OCI-LY7 (cell line): ENCODE results near the gene NACC1. TPM values are rescaled to one million over a fixed set of nuclear protein-coding genes. Genes with fewer than 3 reads are reported as not detected.
A peak's percentile ranks its signal among the peaks of the same experiment; 100 is the strongest.

ENCODE experiments used
- BruUV-seq: library from RNA; stranded (reverse); fragments of 400-500 nt; replicated peaks from 2 replicates; lab custom pipeline; 2021; lab: Mats Ljungman, UMichigan
- CTCF ChIA-PET: fragments of 300-600 bp; sonication (Branson Sonifier 250); formaldehyde crosslinking; loops from one replicate; lab custom pipeline; 2022; ENCODE audit warnings: antibody characterized with exemption; ENCODE audit not compliant: unreplicated experiment; lab: Charles Lee
- POLR2A ChIA-PET: fragments of 300-600 bp; sonication (Branson Sonifier 250); formaldehyde crosslinking; loops from one replicate; lab custom pipeline; 2022; ENCODE audit warnings: antibody characterized with exemption; lab: Charles Lee
- DNase-seq: peaks from one replicate; pipeline ENCODE4 v3.0.0-alpha.2; 2015; ENCODE audit warnings: low spot score
- H2AFZ ChIP-seq: fragments of 200-600 bp; sonication (generic), shearing (Covaris generic); 2 replicates; pipeline ENCODE4 v1.6.1; 2014; ENCODE audit warnings: mild to moderate bottlenecking, antibody characterized with exemption, low read length, moderate library complexity
- H3K27ac ChIP-seq: fragments of 200-600 bp; sonication (generic); 2 replicates; pipeline ENCODE4 v1.5.1; 2014; ENCODE audit warnings: mixed run types, low read depth, mild to moderate bottlenecking, moderate library complexity, low read length, inconsistent platforms; ENCODE audit not compliant: poor library complexity, severe bottlenecking
- H3K36me3 ChIP-seq: fragments of 200-600 bp; sonication (generic); 2 replicates; pipeline ENCODE4 v1.6.1; 2014; ENCODE audit warnings: mild to moderate bottlenecking, antibody characterized with exemption, low read length, moderate library complexity, mixed read lengths; ENCODE audit not compliant: insufficient read depth
- H3K4me1 ChIP-seq: fragments of 200-600 bp; sonication (generic); 2 replicates; pipeline ENCODE4 v1.5.1; 2014; ENCODE audit warnings: mild to moderate bottlenecking, low read length; ENCODE audit not compliant: insufficient read depth, poor library complexity, severe bottlenecking
- H3K4me2 ChIP-seq: fragments of 200-600 bp; sonication (generic); 2 replicates; pipeline ENCODE4 v1.6.1; 2014; ENCODE audit warnings: mild to moderate bottlenecking, low read length
- H3K4me3 ChIP-seq: fragments of 200-600 bp; sonication (generic); 2 replicates; pipeline ENCODE4 v1.5.1; 2014; ENCODE audit warnings: mild to moderate bottlenecking, low read depth, low read length; ENCODE audit not compliant: poor library complexity, severe bottlenecking
- H3K79me2 ChIP-seq: fragments of 200-600 bp; sonication (generic); 2 replicates; pipeline ENCODE4 v1.6.1; 2016; ENCODE audit warnings: low read depth, mild to moderate bottlenecking, low read length, moderate library complexity, mixed read lengths; ENCODE audit not compliant: insufficient read depth
- H3K9me2 ChIP-seq: fragments of 200-600 bp; sonication (generic); 2 replicates; pipeline ENCODE4 v1.6.1; 2016; ENCODE audit warnings: mild to moderate bottlenecking, low read length, mixed read lengths; ENCODE audit not compliant: insufficient read depth
- H3K9me3 ChIP-seq: fragments of 200-600 bp; sonication (generic); 2 replicates; pipeline ENCODE4 v1.6.1; 2014; ENCODE audit warnings: mild to moderate bottlenecking, mixed run types, low read length, mixed read lengths
- H4K20me1 ChIP-seq: fragments of 200-600 bp; sonication (generic); 2 replicates; pipeline ENCODE4 v1.6.1; 2014; ENCODE audit warnings: mild to moderate bottlenecking, antibody characterized with exemption, low read length, moderate library complexity, mixed read lengths; ENCODE audit not compliant: insufficient read depth
- EZH2phosphoT487 ChIP-seq: fragments of 200-600 bp; sonication (generic); IDR thresholded peaks from 2 replicates; pipeline ENCODE4 v1.6.1; 2018; ENCODE audit warnings: low read depth, borderline replicate concordance, mild to moderate bottlenecking, mixed run types, antibody characterized with exemption, low read length, moderate library complexity, mixed read lengths
- intact Hi-C: fragments of 100-400 bp; cut with micrococcal nuclease; formaldehyde crosslinking; loops from one replicate; pipeline ENCODE4 v1.10.0; 2022; ENCODE audit not compliant: unreplicated experiment
- total RNA-seq, 2 experiments: library from RNA; depleted of rRNA in 1 of 2; stranded (reverse); fragments of >200 nt in 1 of 2; shearing (Covaris generic) in 1 of 2; gene quantifications; 2 replicates each; pipeline ENCODE4 v1.2.3, GENCODE V29; 2014 to 2022
- TF ChIP-seq, protein P1 (sequence below): fragments of 200-600 bp; sonication (generic); conservative IDR thresholded peaks from 2 replicates; pipeline ENCODE4 v1.5.1; 2014; ENCODE audit warnings: mild to moderate bottlenecking, antibody characterized with exemption, low read length, moderate library complexity, mixed read lengths

Gene NACC1
- total RNA-seq, 2 experiments from 2014 or later = 52.9 to 56.3 TPM

GRCh38 chr19:13087795-13088537, 30.1 kb upstream of the NACC1 start:
- TF ChIP-seq, protein P1, sequence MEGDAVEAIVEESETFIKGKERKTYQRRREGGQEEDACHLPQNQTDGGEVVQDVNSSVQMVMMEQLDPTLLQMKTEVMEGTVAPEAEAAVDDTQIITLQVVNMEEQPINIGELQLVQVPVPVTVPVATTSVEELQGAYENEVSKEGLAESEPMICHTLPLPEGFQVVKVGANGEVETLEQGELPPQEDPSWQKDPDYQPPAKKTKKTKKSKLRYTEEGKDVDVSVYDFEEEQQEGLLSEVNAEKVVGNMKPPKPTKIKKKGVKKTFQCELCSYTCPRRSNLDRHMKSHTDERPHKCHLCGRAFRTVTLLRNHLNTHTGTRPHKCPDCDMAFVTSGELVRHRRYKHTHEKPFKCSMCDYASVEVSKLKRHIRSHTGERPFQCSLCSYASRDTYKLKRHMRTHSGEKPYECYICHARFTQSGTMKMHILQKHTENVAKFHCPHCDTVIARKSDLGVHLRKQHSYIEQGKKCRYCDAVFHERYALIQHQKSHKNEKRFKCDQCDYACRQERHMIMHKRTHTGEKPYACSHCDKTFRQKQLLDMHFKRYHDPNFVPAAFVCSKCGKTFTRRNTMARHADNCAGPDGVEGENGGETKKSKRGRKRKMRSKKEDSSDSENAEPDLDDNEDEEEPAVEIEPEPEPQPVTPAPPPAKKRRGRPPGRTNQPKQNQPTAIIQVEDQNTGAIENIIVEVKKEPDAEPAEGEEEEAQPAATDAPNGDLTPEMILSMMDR = no peak
- TF ChIP-seq EZH2phosphoT487 = no peak
- Histone ChIP-seq H3K4me1 (no peaks in the 10 kb centered on the region), H3K27ac (no peak overlapping the region), H3K9me2 (no peaks in the 10 kb centered on the region), H4K20me1 (no peaks in the 10 kb centered on the region), H3K79me2 (no peaks in the 10 kb centered on the region), H3K4me3 (no peak overlapping the region), H3K36me3 (no peaks in the 10 kb centered on the region), H3K9me3 (no peaks in the 10 kb centered on the region), H2AFZ (no peak overlapping the region), H3K4me2 (no peak overlapping the region)
- no peak for DNase-seq
- POLR2A ChIA-PET = no interaction called here
- no TSS peak for BruUV-seq
- CTCF ChIA-PET = interaction anchor here (0.6 kb wide), 1 partner anchor 17 kb away, joined by 3 read pairs; no protein-coding TSS in a partner anchor
- intact Hi-C loops = no loop called here

DNA sequence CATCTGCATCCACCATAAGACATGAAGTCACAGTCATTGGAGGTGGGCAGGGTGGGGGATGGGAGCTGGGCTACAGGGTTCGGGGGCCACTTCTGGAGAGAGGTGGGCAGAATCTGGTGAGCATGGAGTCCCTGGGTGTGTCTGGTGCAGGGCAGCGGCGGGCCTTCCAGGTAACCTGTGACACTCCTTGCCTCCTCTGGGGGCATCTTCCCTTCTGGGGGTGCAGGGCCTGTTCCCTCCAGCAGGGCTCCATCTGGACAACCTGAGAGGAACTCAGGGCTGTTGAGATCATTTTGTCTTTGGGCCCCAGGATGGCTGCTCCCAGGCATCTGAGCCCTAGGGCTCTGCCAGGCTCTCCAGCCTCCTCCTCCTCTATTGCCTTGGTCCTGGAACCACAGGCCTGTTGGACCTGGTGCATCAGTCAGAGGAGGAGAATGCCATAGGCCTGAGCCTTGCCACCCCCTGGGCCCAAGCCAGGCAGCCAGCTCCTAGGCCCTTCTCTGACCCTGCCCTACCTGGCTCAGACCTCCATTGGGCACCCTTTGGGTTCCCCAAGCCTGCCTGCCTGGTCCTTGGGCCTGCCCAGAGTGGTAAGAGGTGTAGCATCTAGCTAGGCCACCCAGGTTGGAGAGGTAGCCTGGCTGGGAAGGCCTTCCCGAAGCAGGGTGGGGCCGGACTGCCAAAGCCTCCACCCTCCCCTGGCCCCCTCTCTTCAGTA, 28.8 kb upstream of the NACC1 start:
- DNase-seq = peak; percentile 62
- TF ChIP-seq EZH2phosphoT487 = no peak
- TF ChIP-seq, protein P1 = peak; percentile 74
- no peak overlapping the region for H3K4me2 ChIP-seq
- H3K4me1 ChIP-seq = peaks cover 6% of the 10 kb centered on the region
- CTCF ChIA-PET = interaction anchor here (0.5 kb wide), 1 partner anchor 97 kb away, joined by 3 read pairs; no protein-coding TSS in a partner anchor
- POLR2A ChIA-PET = interaction anchor here (0.5 kb wide), 1 partner anchor 148 kb away, joined by 3 read pairs; no protein-coding TSS in a partner anchor
- H3K9me2 ChIP-seq = no peaks in the 10 kb centered on the region
- no peaks in the 10 kb centered on the region for H4K20me1 ChIP-seq
- H3K4me3 ChIP-seq = no peak overlapping the region
- H3K36me3 ChIP-seq = no peaks in the 10 kb centered on the region
- no peak overlapping the region for H2AFZ ChIP-seq
- BruUV-seq = no TSS peak
- intact Hi-C loops = no loop called here
- no peaks in the 10 kb centered on the region for H3K9me3 ChIP-seq
- no peaks in the 10 kb centered on the region for H3K79me2 ChIP-seq
- H3K27ac ChIP-seq = no peak overlapping the region
